Measurements from ENCODE around the gene TUT7.

- no peak for TF ChIP-seq ZNF274 (IDR thresholded peaks at IDR 0.05; ENCODE audit: low read length)
- TF ChIP-seq ZNF274 (tag by site-specific recombination; IDR thresholded peaks at IDR 0.05; ENCODE audit: borderline replicate concordance), result no peak
- no peak for TF ChIP-seq ZSCAN5A (tag by site-specific recombination; IDR thresholded peaks at IDR 0.05)
- no peak for TF ChIP-seq ZNF23 (tag by site-specific recombination; IDR thresholded peaks at IDR 0.05; ENCODE audit: borderline replicate concordance)
- TF ChIP-seq CTCF (tag by site-specific recombination; IDR thresholded peaks at IDR 0.05), result no peak
- TF ChIP-seq ZNF776 (tag by site-specific recombination; IDR thresholded peaks at IDR 0.05; ENCODE audit: borderline replicate concordance), result no peak
- TF ChIP-seq YY1 (tag by site-specific recombination; IDR thresholded peaks at IDR 0.05), result no peak
- no peak for TF ChIP-seq MZF1 (tag by site-specific recombination; IDR thresholded peaks at IDR 0.05; ENCODE audit: borderline replicate concordance)
- TF ChIP-seq ZNF248 (tag by site-specific recombination; IDR thresholded peaks at IDR 0.05), result no peak
- no peak for TF ChIP-seq ZNF670 (tag by site-specific recombination; IDR thresholded peaks at IDR 0.05; ENCODE audit: low read depth)
- TF ChIP-seq ZNF600 (tag by site-specific recombination; IDR thresholded peaks at IDR 0.05), result no peak
- TF ChIP-seq BCL11A (tag by site-specific recombination; IDR thresholded peaks at IDR 0.05; ENCODE audit: low read depth), result no peak
Observed at GRCh38 chr9:86303316-86303975, 50.8 kb downstream of the TUT7 start.
